Stimulated activated CD8-positive, alpha-beta memory T cell treated with anti-CD3 and anti-CD28 coated beads, Interleukin-4, amount 100 ng/mL, for 1 hour (primary cell): ENCODE data around the gene SLC10A7.

Source experiments
- DNase-seq, 2 donors: peaks; one replicate each; pipeline ENCODE4 v3.0.0-alpha.2; 2020; ENCODE audit warnings: low read depth in 2 of 2, low spot score in 1 of 2

The SLC10A7 gene

DNA sequence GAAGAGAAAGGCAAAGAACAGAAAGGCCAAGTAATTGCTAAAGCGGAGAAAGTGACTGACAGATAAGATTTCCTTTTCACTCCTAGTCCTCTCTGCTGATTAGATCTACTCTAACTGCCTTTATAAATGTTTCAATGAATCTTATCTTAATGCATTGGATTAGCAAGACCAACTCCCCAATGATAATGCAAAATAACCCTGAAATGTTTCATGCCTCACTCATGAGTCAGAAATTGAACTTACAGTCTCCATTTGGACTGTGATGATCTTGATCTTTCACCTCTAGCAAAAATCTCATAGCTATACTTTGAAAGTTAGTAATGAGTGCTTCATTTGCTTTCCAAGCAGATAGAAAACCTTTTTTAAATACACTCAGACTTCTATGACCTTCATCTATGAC is 26.5 kb downstream of the SLC10A7 start:
- DNase-seq = no peak

DNA sequence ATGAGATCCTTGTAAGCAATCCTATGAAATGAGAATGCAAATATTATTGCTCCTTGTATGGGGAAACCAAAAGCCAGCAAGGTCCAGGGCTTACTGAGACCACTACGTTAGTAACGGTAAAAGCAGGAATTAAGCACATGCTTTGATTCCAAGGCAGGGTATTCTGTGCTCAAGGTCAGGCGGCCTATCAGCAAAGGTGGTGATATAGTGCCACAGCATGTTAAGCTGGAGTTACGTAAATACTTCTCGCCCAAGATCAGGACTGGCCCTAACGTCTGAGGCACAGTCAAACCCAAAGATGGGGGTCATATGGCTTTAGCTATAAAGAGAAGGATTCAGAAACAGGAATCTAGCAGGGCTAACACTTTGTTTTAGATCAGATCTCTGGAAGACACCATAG is 27.6 kb downstream of the SLC10A7 start:
- DNase-seq = no peak

GRCh38 chr4:146490106-146490505 is 31.6 kb downstream of the SLC10A7 start:
- no peak for DNase-seq

DNA sequence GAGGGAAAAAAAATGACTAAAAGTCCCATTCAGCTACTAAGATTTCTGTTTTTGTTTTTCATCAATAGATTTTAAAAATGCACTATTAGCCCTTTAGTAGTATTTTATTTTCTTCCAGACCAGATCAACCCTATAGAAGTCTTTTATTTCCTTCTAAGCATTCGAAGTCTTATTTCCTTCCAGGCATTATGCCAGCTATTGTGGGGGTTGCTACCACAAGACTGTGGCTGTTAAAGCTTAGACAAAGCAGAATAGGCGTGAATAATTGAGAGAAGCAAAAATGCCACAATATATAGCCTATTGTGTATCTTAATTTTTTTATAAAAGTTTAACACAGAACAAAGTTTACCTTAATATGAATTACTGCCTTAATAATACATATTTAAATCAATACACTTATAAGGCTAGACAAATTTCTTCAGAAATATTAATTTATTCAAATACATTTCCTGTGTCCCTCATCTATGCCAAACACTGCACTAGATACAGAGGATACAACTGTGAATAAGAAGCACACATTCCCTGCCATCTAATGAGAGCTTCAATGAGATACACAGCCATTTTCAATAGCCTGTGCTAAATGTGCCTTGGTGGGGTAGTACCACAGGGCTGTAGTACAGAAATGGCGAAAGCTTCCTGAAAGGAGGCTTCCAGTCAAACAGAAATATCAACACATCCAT is 33.1 kb downstream of the SLC10A7 start:
- DNase-seq = no peak

- no peak for DNase-seq
Observed at GRCh38 chr4:146486565-146486964, 35.2 kb downstream of the SLC10A7 start.

DNA sequence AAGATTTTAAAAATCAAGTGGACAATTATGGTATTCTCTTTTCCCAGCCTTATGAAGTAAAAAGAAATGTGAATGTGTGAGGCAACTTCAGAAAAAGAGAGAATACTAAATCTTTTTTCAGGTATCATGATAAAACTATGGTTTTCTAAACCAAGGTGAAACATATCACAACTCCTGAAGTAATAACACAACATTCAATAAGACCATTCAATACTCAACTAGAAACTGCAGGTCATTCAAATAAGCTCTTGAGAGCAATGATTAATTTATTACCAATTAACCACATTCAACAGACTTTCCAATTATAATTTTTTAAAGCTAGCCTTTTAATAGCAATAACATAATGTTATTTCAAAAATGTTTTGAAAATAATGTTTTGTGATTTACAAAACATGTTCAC is 35.8 kb downstream of the SLC10A7 start:
- DNase-seq = no peak

DNA sequence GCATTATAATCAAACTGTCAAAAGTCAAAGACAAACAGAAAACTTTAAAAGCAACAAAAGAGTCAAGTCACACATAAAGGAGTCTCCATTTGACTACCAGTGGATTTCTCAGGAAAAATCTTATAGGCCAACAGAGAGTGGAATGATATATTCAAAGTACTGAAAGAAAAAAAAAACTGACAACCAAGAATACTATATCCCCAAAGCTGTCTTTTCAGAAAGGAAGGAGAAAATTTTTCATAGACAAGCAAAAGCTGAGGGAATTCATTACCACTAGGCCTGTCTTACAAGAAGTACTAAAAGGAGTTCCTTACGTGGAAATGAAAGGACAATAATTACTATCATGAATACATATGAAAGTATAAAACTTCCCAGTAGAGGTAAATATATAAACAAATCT is 39.0 kb downstream of the SLC10A7 start:
- DNase-seq = no peak

GRCh38 chr4:146481246-146481645 is 40.5 kb downstream of the SLC10A7 start:
- no peak for DNase-seq

GRCh38 chr4:146478009-146478408 is 43.7 kb downstream of the SLC10A7 start:
- DNase-seq = no peak

DNA sequence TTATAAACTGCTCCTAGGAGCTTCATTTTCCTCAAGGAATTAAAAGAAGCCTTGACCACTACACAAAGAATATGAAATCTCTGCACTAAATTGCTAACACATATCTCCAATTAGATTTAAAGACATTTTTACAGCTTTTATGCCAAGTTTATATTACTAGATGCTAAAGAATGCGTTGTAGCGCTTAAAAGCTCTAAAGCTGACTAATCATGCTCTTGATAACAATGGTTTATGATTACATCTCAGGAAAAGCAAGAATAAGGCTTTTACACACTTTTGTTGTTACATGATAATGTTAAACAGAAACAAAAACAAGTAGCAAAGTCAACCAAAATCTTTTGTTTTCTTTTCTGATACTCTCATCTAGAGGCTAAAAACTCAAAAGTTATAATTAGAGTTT is 44.7 kb downstream of the SLC10A7 start:
- no peak for DNase-seq

GRCh38 chr4:146472404-146472803 is 49.3 kb downstream of the SLC10A7 start:
- no peak for DNase-seq

DNA sequence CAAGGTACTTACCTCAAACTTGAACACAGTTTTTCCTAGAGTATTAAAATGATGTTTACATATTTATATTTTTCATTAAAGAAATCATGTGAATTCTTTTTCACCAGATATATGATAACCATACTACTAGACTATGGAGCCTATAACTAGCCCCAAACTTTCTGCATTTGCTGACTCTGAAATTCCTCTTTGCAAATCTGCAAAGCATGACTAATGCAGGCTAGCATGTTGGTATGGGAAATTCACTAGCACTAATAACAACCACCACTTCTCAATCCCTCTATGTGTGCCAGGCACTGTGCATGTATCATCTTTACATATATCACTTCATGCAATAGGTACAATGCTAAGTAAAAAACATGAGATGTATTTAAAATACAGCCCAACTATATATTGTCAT is 51.1 kb downstream of the SLC10A7 start:
- DNase-seq = no peak

GRCh38 chr4:146469022-146469421 is 52.7 kb downstream of the SLC10A7 start:
- DNase-seq = no peak

DNA sequence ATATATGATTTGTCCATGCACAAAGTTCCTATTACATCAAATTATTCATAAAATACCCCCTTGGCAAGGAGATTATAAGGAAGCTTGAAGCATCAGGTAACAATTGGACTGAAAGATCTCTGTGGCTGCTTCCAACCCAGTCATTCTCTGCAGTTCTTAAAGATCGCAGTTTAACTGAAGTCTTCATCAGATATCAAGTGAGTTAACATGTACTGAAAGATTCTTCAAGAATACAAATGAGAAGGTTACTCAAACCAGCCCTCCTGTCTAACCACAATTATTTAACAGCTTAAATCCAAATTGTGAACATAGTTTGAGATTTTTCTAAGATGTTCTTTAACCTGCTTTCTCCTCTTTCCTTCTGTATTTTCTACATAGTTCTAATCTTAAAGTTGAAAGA is 56.1 kb downstream of the SLC10A7 start:
- no peak for DNase-seq

DNA sequence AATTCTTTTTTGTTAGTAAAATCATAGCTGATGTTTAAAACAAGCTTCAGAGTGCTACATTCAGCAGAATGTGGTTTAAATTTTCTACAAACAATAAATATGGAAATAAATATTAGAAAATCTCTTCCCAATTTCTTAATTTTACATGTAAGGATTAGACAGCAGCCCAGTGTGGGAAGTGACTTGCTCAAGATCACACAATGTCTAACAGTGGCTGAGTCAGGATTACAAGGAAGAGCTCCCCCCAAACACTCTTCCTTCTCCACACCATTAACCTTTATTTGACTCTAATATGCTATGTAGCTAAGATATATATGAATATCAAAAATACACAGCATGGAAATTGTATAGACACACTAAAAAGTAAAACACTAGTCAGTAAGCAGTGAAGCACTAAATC is 59.5 kb downstream of the SLC10A7 start:
- DNase-seq = no peak

- DNase-seq = no peak
Observed at GRCh38 chr4:146458594-146458993, 63.1 kb downstream of the SLC10A7 start.

DNA sequence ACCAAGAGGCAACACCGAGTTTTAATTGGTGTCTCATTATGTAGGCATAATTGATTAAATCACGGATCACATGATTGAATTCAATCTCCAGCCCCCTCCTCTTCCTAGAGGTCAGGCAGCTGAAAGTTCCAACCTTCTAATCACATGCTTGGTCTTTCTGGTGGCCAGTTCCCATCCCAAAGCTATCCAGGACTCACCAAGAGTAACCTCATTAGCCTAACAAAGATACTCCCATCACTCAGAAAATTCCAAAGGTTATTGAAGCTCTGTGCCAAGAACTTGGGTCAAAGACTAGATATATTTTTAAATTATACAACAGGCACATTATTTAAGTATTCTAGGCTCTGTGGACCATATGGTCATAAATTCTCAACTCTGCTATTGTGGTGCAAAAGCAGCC is 65.1 kb downstream of the SLC10A7 start:
- DNase-seq = no peak

DNA sequence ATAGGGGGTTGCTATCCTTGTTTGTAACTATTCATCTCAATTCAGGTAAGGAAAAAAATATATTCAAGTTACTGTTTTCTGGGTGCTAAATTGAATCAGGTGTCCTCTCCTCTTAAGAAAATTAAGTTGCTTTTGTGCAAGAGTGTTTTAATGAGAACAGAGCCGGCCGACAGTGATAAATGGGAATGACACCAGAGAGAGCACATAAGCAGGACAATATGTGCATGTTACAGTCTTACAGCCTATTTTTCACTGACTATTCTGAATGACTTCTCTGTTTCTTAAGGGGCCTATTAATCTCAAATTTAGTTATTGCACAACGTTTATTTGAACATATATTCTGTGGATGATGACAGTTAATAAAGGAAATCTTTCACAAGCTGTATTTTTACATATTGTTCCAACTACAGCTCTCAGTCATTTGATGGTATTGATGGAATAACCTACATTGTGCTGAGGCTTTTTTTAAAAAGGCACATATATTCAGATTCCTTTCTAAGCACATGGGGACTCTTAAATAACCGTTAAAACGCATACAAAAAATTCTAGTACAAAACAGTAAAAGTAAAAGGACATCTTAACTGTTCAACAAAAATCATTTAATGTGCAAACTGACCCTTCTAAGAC is 68.4 kb downstream of the SLC10A7 start:
- DNase-seq = no peak

DNA sequence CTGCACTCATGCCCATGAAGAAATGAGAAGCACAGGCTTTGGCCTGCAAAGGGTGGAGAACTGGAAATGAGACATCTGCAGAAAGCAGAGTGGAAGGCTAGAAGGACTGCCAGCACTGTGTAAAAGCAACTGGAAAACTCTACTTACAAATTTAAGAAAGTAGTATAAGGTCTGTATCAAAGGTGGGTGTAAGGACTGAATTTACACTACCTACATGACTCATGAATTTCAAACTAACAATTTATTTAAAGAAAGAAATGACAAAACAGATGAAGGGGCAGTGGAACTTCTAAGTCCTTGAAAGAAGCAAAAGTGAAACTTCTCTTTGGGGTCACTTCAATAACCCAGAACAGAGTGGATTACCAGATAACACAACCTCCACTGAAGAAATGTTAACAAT is 71.2 kb downstream of the SLC10A7 start:
- DNase-seq = no peak

DNA sequence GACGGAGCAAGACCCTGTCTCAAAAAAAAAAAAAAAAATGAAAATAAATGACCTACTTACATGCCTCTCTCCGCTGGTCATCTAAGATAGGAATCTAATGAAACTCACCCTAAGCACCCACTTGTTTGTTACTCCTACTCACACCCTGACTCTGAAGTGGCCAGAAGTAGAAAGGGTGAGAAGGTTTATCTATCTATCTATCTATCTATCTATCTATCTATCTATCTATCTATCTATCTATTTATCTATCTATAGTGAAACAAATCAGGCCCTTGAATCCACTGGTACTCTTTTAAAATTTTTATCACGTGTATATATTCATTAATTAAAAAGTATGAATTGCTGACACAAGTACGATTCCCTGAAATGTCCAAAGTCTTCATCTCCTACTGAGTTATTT is 75.2 kb downstream of the SLC10A7 start:
- no peak for DNase-seq

DNA sequence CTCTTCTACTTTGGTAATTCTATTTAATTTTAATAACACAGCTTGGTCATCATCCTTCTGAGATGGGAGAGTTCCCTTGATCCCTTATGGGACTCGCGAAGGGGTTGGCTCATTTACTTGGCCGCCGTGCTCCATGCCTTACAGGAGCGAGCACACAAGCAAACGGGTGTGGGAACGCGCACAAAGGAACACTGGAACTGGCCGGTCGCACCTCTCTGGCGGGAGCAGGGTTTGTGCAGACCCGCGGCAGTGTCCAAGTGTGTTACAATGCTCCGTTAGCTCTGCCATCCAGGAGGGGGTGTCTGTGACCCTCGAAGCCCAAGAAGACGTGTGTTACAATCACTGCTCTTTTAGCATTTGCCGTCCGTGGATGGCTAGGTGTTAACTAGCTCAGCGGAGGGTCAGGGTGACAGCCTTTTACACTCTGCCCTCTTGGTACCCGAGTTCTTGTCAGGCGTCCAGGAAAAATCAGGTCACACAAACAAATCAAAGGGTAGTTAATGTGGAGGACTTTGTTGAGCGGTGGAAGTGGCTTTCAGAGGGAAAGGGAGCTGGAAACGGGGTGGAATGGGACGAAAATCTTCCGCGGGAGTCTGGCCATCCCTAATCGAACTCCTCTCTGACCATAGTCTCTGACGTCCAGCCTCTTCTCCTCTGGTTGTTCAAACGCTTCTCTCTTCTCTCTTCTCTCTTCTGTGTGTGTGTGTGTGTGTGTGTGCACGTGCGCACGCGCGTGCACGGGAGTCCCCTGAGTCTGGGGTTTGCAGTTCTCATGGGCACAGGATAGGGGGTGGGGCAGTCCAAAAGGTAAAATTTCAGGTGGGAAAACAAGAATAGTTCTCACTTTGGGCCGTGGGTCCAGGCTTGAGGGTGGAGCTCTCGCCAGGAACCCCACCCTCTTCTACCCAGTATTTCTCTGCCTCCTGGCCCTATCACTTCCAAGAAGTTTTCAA is 76.3 kb downstream of the SLC10A7 start:
- DNase-seq = no peak

- DNase-seq = no peak
Observed at GRCh38 chr4:146443525-146443924, 78.2 kb downstream of the SLC10A7 start.
